ENCODE data around the gene SCEL. TPM values are rescaled to one million over a fixed set of nuclear protein-coding genes. Genes with fewer than 3 reads are reported as not detected.

Gene SCEL
- total and polyA plus RNA-seq, 2 of the 4 experiments (the other 2 are of a cell fraction): not detected

- H2BK20ac ChIP-seq (ENCODE audit: low read depth, low read length): no peak overlapping the region
- in situ Hi-C loops (cut with MboI; ENCODE audit: low sequenced_read_pairs): no loop called here
Observed at GRCh38 chr13:77693449-77693940, 158.0 kb downstream of the SCEL start.

More at GRCh38 chr13:77693449-77693940, 158.0 kb downstream of the SCEL start:
- ChIA-PET POLR2A (ENCODE audit: unreplicated experiment) (no interaction called here), CTCF (no interaction called here)
- Histone ChIP-seq H2BK15ac (ENCODE audit: low read depth, low read length) (no peak overlapping the region), H3K9me3 (ENCODE audit: control insufficient read depth, insufficient read depth, low read length) (no peaks in the 10 kb centered on the region), H3K4me1 (ENCODE audit: control insufficient read depth, insufficient read depth, low read length) (no peaks in the 10 kb centered on the region), H2AFZ (replicated peaks; ENCODE audit: low read length, poor library complexity) (no peak overlapping the region), H3K79me1 (ENCODE audit: low read depth in 1 of 2, low read length in 2 of 2) (no peaks in the 10 kb centered on the region), H3K4me3 (ENCODE audit: insufficient read depth, low read depth, low read length) (no peak overlapping the region), H3K9ac (ENCODE audit: low read depth, low read length) (no peak overlapping the region), H3K27me3 (ENCODE audit: control insufficient read depth, insufficient read depth, low read length) (peaks cover 13% of the 10 kb centered on the region), H4K20me1 (ENCODE audit: insufficient read depth, low read length) (no peaks in the 10 kb centered on the region), H3K9me1 (ENCODE audit: insufficient read depth, low read length) (no peaks in the 10 kb centered on the region), H3K4ac (ENCODE audit: low read depth, low read length) (no peak overlapping the region), H2AK9ac (replicated peaks; ENCODE audit: low read depth, low read length, poor library complexity) (no peak overlapping the region), H4K8ac (ENCODE audit: low read depth in 2 of 2, low read length in 2 of 2) (no peak overlapping the region), H2BK120ac (ENCODE audit: low read depth, low read length) (no peak overlapping the region), H3K18ac (ENCODE audit: low read depth, low read length) (no peak overlapping the region), H3K36me3 (ENCODE audit: control insufficient read depth, insufficient read depth, low read length) (no peaks in the 10 kb centered on the region), H3K23ac (ENCODE audit: low read depth, low read length) (no peak overlapping the region), H2AK5ac (ENCODE audit: low read depth, low read length) (no peak overlapping the region), H3K27ac (ENCODE audit: insufficient read depth, low read length) (no peak overlapping the region), H3K56ac (ENCODE audit: extremely low read depth, insufficient read depth, low read length) (no peak overlapping the region), H4K91ac (ENCODE audit: insufficient read depth, low read depth, low read length) (no peak overlapping the region), H2BK5ac (ENCODE audit: low read depth, low read length, poor library complexity, severe bottlenecking) (no peak overlapping the region), H3K4me2 (ENCODE audit: low read depth, low read length) (no peak overlapping the region), H3K14ac (replicated peaks; ENCODE audit: low read depth, low read length) (no peak overlapping the region), H4K5ac (ENCODE audit: low read depth, low read length) (no peak overlapping the region)
- BruUV-seq (replicated peaks): no TSS peak
- dilution Hi-C loops (cut with HindIII; ENCODE audit: low sequenced_read_pairs, unreplicated experiment) (no loop called here), intact Hi-C loops (cut with micrococcal nuclease) (no loop called here)
- no peak for DNase-seq
- no peak for TF ChIP-seq MAFK (IDR thresholded peaks at IDR 0.05; ENCODE audit: low read depth, low read length)
- TF ChIP-seq CTCF (conservative IDR thresholded peaks at IDR 0.05; ENCODE audit: low read depth, low read length): no peak
- TF ChIP-seq CEBPB (IDR thresholded peaks at IDR 0.05; ENCODE audit: low read depth, low read length): no peak
- no peak for TF ChIP-seq ELK1 (IDR thresholded peaks at IDR 0.05; ENCODE audit: borderline replicate concordance, low read depth, low read length)
- no peak for TF ChIP-seq MAZ (IDR thresholded peaks at IDR 0.05; ENCODE audit: borderline replicate concordance, low read depth, low read length)
- TF ChIP-seq SMC3 (IDR thresholded peaks at IDR 0.05; ENCODE audit: low read depth, low read length): no peak
- TF ChIP-seq RFX5 (IDR thresholded peaks at IDR 0.05; ENCODE audit: low read depth, low read length): no peak
- no peak for TF ChIP-seq RCOR1 (IDR thresholded peaks at IDR 0.05; ENCODE audit: insufficient replicate concordance, low read length)
- no peak for TF ChIP-seq POLR2A (IDR thresholded peaks at IDR 0.05; ENCODE audit: low read depth, low read length)
- TF ChIP-seq RAD21 (IDR thresholded peaks at IDR 0.05; ENCODE audit: low read length): no peak
- TF ChIP-seq NFE2L2 (IDR thresholded peaks at IDR 0.05; ENCODE audit: low read depth, low read length): no peak
- TF ChIP-seq MXI1 (IDR thresholded peaks at IDR 0.05; ENCODE audit: borderline replicate concordance, low read depth, low read length): no peak
- TF ChIP-seq USF2 (IDR thresholded peaks at IDR 0.05; ENCODE audit: low read depth, low read length): no peak
- ATAC-seq (ENCODE audit: low read depth): no peak
- WGBS, 2 experiments (ENCODE audit: extremely low coverage in 2 of 2, insufficient read length in 1 of 2): no CpG with 5 or more reads among the region's 2 CpGs

Data from IMR-90 (cell line).